GM19099 (cell line): ENCODE measurements around the gene ADGRL1.

Experiments
- POLR2A ChIP-seq: IDR thresholded peaks from 3 replicates; pipeline ENCODE4 v1.6.1; 2011; ENCODE audit warnings: low read depth; ENCODE audit not compliant: insufficient read length; ENCODE audit errors: extremely low read depth

Gene ADGRL1

DNA sequence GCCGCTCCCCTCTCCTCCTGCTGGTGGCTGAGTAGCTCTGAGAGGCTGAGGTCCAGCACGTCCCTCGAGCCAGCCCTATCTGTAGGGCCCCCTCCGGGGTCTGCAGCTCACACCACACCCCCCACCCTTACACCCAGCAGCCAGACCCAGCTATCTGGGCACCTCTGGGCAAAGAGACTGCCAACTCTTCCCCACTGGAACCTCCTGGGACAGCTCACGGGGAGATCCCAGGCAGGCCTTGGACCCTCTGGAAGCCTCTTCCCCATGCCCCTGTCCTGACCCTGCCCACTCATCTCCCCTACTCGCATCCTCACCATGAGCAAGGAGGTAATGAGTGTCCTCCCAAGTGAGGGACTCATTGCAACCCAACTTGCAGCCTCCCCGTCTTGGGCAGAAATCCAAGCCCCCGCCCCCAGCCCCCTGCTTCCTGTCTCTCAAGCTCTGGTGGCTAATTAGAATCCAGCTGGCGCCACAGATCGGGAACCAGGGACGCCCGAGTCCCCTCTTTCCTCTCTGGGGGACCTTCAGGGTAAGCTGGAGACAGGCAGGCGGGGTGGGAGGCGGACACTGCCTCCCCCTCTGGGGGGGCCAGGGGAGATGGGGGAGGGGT lies 22.1 kb downstream of the ADGRL1 start:
- TF ChIP-seq POLR2A: no peak

DNA sequence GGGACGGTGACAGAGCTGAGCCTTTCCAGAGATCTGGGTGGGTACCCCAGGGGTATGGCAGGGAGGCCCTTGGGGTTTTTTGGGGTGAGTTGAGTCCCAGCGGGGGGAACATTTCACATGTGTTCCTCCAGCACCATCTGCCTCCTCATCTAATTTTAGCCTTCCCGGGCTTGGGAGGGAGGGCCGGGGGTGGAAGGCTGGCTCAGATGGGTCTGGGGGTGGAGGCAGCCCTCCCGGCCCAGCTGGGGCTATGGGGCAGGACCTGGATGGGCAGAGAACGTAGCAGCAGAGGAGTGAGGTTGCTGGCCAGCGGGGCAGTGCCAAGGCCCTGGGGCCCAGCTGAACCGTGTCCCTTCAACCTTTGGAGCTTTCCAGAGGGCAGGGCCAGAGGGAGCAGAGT lies 23.5 kb downstream of the ADGRL1 start:
- TF ChIP-seq POLR2A: no peak

DNA sequence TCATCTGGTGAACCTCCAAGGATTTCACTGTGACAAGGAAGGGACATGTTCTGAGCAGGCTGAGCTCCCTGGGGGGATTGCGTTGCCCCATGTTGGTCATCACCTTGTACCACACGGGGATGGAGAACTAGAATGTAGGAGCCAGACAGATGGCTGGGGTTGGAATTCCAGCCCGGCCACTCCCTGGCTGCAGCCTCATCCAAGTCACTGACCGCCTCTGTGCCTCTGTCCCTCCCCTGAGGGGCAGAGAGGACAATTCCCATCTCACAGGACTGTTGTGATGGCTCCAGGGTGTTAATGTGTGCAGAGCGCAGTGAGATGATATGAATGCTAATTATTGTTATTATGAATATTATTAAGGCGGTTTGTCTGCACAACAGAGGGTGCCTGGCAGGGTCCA lies 24.1 kb downstream of the ADGRL1 start:
- TF ChIP-seq POLR2A: no peak

DNA sequence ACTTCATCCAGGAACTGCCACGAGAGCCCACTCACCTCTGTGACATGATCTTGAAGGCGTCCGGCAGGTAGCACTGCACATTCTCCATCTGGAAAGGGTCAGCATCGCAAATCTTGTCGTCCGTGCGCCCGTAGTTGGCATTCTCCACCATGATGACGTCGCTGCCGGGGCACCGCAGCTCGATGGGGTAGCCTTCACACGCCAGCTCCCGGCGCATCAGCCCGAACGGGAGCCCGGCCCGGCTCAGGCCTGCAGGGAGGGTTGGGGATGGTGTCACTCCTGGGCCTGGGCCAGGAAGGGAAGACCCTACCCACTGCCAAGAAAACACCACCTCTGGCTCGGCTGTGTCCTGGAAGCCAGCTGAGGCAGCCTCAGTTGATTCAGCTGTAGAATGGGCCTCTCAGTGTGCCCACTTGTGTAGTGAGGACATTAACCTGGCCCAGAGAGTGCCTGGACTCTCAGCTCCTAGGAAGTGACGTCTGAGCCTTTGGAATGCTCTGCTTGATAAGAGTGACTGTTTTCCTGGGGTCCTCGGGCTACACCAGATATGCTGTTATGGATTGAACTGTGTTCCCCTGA lies 28.4 kb downstream of the ADGRL1 start:
- TF ChIP-seq POLR2A: no peak

DNA sequence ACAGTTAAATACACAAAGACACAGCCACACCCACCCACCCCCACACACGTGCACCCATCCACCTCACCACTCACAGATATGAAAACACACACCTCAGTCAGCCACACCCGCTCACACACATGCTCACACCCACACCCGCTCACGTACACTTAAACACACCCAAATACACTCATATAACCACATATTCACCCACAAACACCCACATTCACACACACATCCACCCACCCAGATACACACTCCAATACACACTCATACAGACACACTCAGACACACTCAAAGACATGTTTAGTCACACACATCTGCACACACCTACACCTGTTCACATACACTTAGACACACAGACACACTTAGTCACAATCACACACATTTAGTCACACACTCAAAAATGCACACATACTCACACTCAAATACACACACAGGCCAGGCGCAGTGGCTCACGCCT lies 30.6 kb downstream of the ADGRL1 start:
- no peak for TF ChIP-seq POLR2A

DNA sequence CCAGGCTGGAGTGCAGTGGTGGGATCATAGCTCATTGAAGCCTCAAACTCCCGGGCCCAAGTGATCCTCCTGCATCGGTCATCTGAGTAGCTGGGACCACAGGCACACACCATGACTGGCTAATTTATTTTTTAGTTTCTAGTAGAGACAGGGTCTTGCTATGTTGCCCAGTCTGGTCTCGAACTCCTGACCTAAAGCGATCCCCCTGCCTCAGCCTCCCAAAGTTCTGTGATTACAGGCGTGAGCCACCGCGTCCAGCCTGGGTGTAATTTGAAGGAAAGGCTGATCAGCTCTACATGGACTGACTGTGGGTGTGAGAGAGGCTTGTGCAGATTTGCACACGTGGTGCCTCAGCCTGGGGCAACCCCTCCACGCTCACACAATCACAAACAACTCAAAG lies 31.1 kb downstream of the ADGRL1 start:
- no peak for TF ChIP-seq POLR2A

DNA sequence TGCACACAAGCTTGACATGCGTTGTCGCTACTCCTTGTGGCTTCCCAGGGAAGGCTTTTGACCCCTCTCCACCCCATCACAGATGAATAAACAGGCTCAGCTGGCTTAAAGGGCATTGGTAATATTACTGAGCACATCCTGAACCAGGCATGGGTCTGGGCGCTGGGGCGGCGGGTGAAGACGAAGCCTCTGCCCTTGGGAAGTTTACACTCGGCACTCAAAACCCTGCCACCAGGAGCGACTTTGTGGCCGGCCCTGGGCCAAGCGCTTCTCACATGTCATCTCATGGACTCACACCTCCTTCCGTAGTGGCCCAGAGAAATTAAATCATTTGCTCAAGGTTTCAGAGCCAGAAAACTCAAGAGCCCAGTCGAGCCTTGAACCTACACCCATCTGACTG lies 37.0 kb downstream of the ADGRL1 start:
- no peak for TF ChIP-seq POLR2A

DNA sequence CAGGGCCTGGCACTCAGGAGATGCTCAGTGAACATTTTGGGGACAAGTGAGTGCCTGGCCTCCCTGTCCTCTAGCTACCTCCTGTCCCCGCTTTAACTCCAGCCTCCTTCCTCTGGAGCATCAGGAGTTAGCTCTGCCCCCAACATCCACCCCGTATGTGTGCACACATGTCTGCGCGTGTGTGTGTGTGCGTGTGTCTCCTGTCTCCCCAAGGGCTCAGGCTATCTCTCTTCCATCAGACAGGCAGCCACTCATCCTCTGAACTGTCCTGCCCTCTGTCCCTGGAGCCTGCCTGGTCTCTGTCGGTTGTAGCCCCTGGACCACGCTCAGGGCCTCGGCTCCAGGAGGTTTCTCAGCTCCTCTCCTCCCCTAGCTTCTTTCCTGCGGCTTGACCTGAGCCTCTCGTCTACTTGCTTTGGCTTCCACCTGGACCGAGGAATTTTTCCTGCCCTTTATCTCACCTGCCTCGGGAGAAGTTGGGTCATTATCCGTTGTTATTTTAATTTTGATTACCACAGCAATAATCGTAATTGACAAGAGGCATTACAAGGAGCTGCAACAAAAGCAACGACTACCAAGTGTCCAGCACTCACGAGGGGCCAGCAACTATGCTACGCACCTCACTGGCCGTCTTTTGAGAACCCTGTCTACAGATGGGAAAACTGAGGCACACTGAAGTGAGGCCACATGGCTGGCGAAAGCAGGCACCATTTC lies 37.6 kb downstream of the ADGRL1 start:
- TF ChIP-seq POLR2A: no peak

DNA sequence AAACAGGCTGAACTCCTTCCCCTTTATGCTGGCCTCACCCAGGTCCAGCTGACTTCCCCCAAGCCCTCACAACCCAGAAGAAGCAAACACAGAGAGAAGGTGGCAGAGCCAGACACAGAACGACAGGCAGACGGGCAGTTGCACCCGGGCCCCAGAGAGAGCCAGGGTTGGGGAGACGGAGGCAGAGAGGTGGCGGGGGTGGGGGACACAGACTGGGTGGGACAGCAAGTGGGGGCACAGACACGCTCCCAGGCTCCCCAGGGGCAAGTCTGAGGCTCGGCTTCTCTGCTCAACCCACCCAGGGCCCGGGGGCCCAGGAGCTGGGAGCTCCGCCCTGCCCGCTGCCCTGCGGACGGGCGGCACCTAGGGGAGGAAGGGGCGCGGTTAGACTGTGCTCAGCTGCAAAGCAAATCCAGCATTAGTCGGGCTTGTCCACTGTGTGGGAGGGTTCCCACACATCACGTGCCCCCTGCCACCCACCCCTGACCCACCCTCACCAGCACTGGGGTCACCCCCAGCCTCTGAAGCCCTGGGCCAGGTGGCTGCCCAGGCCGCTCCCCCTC lies 38.3 kb downstream of the ADGRL1 start:
- TF ChIP-seq POLR2A: no peak

DNA sequence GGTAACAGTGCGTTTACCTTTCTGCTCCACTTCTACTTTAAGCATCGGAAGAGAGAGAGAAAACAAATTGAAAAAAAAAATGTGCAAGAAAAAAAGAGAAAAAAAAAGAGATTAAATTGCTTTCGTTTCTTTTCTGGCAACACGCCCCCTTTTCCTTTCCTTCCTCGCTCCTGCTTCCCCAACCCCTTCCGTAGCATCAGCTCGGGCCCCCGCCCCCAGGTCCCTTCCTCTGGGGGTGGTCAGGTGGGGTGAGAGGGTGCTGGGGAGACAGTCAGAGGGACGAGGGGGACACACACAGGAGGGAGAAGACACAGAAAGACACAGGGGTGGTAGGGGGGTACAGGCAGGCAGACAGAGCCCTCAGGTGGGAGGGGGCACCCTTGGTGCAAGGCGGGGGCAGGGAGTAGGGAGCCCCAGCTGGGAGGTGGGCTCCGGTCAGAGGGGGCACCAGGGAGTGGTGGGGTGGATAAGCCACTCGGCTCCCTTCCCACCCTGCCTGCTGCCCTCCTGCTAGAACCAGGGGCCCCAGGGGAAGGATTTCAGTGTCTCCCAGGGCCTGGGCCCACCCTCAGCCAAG lies 38.9 kb downstream of the ADGRL1 start:
- TF ChIP-seq POLR2A: no peak

DNA sequence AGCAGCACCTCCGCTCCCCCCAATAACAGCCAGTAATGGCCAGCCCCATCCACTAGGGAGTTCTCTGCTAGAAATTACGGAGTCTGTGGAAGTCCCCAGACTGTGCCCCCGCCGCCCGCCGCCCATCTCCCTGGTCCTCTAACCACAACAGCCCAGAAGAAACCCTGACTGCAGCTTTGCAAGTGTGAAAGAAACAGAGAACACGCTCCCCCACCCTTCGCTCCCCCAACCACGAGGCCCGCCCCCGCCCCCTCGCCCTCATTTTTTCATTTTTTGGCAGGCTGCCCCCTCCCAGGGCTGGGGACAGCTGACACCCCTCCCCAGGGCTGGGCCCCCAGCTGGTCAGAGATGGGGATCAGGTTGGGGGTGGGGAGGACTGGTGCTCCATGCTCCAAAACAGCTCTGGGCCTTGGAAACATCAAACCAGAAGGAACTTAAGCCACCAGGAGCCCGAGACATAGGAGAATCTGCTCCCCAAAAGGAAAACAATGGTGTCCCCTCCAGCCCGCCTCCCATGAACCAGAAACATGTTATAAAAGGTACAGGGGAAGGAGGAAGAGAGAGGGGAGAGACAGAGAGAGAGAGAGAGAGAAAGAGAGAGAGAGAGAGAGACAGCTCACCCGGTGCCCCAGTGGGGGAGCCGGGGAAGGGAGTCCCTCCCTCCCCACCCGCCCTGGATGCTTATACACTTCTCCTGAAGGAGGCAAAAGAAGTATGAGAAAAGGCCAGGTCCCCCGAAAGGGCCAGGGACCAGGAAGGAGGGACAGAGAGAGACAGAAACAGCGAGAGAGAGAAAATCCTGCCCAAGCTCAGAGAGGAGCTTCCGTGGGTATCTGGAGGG lies 39.8 kb downstream of the ADGRL1 start:
- TF ChIP-seq POLR2A: no peak

DNA sequence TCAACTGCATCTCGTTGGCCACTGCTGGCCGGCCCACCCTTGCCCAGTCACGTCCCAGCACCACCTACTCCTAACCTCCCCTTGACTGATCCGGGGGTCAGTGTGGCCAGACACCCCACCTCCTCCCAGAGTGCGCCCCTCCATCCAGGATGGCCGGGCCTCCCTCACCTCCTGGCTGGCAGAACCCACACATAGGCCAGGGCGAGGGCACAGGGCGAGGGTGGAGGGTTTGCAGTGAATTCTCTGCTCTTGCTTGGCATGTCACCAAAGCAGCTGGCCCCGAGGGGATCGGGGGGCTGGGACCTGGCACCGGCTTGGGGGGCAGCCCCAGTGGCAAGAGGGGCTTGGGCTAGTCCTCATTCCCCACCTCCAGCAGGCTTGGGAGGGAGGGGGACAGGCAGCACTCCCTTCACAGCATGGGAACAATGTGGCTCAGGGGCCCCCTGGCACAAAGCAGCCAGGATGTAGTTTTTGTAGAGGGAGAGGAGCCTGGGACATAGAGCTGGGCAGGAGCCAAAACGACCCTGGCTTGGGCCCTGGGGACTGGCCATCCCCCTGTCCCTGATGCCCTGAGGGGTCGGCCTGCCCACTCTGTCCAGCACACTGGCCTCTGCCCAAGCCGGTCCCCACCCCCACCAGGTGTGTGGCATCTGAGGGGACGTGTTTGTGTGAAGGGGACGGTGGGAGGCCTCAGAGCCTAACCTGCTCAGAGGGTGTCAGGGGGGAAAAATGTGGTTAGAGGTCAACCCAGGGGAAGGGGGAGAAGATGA lies 41.1 kb downstream of the ADGRL1 start:
- no peak for TF ChIP-seq POLR2A

DNA sequence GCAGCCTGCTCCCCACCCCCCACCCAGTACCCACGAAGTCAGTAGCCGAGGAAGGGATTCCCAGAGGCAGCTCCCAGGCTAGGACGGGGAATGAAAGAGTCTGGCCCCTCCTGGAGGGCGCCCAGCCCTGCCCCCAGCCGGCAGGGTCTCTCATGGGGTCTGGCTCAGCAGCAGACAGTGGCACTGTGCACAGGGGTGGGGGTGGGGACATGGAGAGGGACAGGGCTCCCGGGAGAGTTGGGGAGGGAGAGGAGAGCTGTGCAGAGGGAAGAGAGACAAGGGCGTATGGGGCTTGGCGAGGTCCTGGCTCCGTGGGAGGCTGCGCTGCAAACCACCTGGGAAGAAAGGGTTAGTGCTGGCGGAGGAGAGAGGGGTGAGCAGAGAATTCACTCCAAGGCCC lies 41.9 kb downstream of the ADGRL1 start:
- no peak for TF ChIP-seq POLR2A

DNA sequence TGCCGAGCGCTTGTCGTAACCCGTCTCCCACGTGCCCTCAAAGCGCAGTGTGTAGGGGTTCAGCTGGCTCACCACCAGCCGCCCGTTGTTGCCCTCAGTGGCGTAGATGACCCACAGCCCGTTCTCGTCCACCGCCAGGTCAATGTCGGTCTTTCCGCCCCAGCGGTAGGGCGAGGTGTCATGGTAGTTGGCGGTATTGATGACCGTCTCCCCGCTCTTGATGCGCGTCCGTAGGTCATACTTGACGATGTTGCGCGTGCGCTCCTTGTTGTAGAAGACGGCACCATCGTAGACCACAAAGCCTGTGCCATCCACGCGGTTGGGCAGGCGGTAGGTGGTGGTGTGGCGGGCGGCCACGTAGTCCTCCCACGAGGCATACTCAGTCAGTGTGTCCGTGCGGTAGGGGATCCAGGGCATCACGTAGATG lies 43.1 kb downstream of the ADGRL1 start:
- no peak for TF ChIP-seq POLR2A
